Lung (tissue), 12 donors: ENCODE measurements around the gene MYLK2. TPM values are rescaled to one million over a fixed set of nuclear protein-coding genes. Genes with fewer than 3 reads are reported as not detected.

ENCODE experiments used
- ATAC-seq: fragments of 200-7000 bp; cut with Tn5 transposase; one replicate; pipeline ENCODE4 v1.9.1; 2020; ENCODE audit warnings: moderate number of reproducible peaks; ENCODE audit not compliant: insufficient read depth, low FRiP score
- DNase-seq, 3 donors: peaks; one replicate each; pipeline ENCODE4 v3.0.0-alpha.2; 2013 to 2017
- H3K27ac ChIP-seq, 2 donors: one replicate each; pipeline ENCODE4 v1.5.1; 2013; ENCODE audit warnings: mild to moderate bottlenecking in 2 of 2, moderate library complexity in 2 of 2, control low read depth in 1 of 2, inconsistent platforms in 1 of 2, low read depth in 1 of 2, low read length in 1 of 2
- H3K27me3 ChIP-seq, 3 donors: one replicate each; pipeline ENCODE4 v1.5.1; 2013; ENCODE audit warnings: low read length in 2 of 3; ENCODE audit not compliant: control insufficient read depth in 3 of 3, insufficient read depth in 3 of 3
- H3K36me3 ChIP-seq, 4 donors: one replicate each; pipeline ENCODE4 v1.5.1; 2013; ENCODE audit warnings: low read length in 4 of 4, mild to moderate bottlenecking in 1 of 4, moderate library complexity in 1 of 4; ENCODE audit not compliant: control insufficient read depth in 4 of 4, insufficient read depth in 4 of 4
- H3K4me1 ChIP-seq, 5 donors: one replicate each; pipeline ENCODE4 v1.5.1; 2013; ENCODE audit warnings: low read length in 5 of 5, mild to moderate bottlenecking in 2 of 5, moderate library complexity in 1 of 5; ENCODE audit not compliant: control insufficient read depth in 5 of 5, insufficient read depth in 5 of 5
- H3K4me3 ChIP-seq: one replicate; pipeline ENCODE4 v1.5.1; 2013; ENCODE audit warnings: mild to moderate bottlenecking, control low read depth, moderate library complexity
- H3K9ac ChIP-seq, 2 donors: one replicate each; pipeline ENCODE4 v1.5.1; 2013; ENCODE audit warnings: low read length in 2 of 2, control low read depth in 1 of 2; ENCODE audit not compliant: insufficient read depth in 1 of 2
- H3K9me3 ChIP-seq, 4 donors: one replicate each; pipeline ENCODE4 v1.5.1; 2013; ENCODE audit warnings: low read length in 3 of 4, mild to moderate bottlenecking in 1 of 4, moderate library complexity in 1 of 4; ENCODE audit not compliant: control insufficient read depth in 4 of 4, insufficient read depth in 3 of 4
- CTCF ChIP-seq: IDR thresholded peaks from 2 replicates; pipeline ENCODE4 v1.5.1; 2012; ENCODE audit warnings: mild to moderate bottlenecking; ENCODE audit errors: control extremely low read depth, extremely low read depth
- WGBS, 2 donors: extraction: QIAGEN DNeasy Blood & Tissue Kit; methylation state at CpG; one replicate each; pipeline ENCODE4 v1.1.7; 2013; 5-methylcytosine and 5-hydroxymethylcytosine counted together
- polyA plus RNA-seq, 2 donors: library from polyadenylated mRNA; stranded (reverse); fragments of 200-250 nt; gene quantifications; one replicate each; pipeline ENCODE4 v1.2.1, GENCODE V29; 2013
- total RNA-seq, 2 donors: library from RNA; depleted of rRNA in 1 of 2; stranded (reverse); fragments of >200 nt in 1 of 2; gene quantifications; one replicate each; pipeline ENCODE4 v1.2.1, GENCODE V29; 2014 to 2021
- donor health status: control.
- donor health status: control.
- donor health status: Bipolar disorder and iron deficiency.
- donor health status: healthy.
- donor health status: DM: yes; HTN: yes; CAD: no.

Gene MYLK2
- total and polyA plus RNA-seq, 4 donors, result 0.06 to 0.28 (median 0.26) TPM; not detected in 1

DNA sequence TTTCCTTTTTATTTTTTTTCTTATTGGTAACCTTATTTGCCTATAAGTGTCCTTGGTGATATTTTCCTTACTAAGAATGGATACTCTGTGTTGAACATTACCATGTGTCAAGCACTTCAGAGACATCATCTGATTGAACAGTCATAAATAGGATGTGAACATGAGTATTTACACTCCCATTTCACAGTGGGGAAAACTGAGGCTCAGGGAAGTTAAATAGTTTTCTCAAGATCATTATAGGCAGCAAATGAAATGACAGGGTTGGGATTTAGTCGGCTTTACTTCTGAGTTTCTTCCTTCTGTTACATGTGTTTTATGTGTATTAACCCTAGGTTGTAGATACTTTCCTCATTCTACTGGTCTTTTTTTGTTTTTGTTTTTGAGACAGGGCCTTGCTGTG, 44.7 kb upstream of the MYLK2 start:
- TF ChIP-seq CTCF, result no peak
- peaks cover 0 to 3% (median 0%) of the 10 kb centered on the region in 5 donors for H3K4me1 ChIP-seq
- H3K27ac ChIP-seq, result no peak overlapping the region
- no peak for DNase-seq
- H3K4me3 ChIP-seq, result no peak overlapping the region
- peaks cover 0 to 21% (median 9%) of the 10 kb centered on the region in 4 donors for H3K36me3 ChIP-seq
- no peaks in the 10 kb centered on the region for H3K9me3 ChIP-seq
- H3K9ac ChIP-seq, result no peak overlapping the region
- 95 to 100% methylated on average over 1 of the region's 1 CpG for WGBS, 2 donors
- no peak for ATAC-seq
- H3K27me3 ChIP-seq, result no peaks in the 10 kb centered on the region

DNA sequence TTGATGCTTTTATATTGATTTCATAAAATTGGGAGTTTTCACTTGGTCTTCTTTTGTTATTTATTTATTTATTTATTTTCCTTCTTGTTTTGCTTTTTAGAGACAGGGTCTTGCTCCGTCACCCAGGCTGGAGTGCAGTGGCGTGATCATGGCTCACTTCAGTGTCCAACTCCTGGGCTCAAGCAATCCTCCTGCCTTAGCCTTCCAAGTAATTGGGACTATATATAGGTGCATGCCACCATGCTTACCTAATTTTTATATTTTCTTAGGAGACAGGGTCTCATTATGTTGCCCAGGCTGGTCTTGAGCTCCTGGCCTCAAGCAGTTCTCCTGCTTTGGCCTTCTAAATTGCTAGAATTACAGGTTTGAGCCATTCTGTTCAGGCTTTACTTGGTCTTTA, 38.3 kb upstream of the MYLK2 start:
- 97 to 100% methylated on average over 2 of the region's 2 CpGs for WGBS, 2 donors
- ATAC-seq (no peak), DNase-seq (no peak)
- no peak overlapping the region for H3K4me3 ChIP-seq
- H3K9ac ChIP-seq, result no peak overlapping the region
- no peak for TF ChIP-seq CTCF
- no peaks in the 10 kb centered on the region for H3K27me3 ChIP-seq
- H3K9me3 ChIP-seq, result no peaks in the 10 kb centered on the region
- peaks cover 0 to 32% (median 9%) of the 10 kb centered on the region in 4 donors for H3K36me3 ChIP-seq
- no peaks in the 10 kb centered on the region for H3K4me1 ChIP-seq
- no peak overlapping the region for H3K27ac ChIP-seq

GRCh38 chr20:31781945-31782344, 37.2 kb upstream of the MYLK2 start:
- no peak for DNase-seq
- H3K36me3 ChIP-seq, result peaks cover 0 to 38% (median 11%) of the 10 kb centered on the region in 4 donors
- ATAC-seq, result no peak
- no peak for TF ChIP-seq CTCF
- H3K4me1 ChIP-seq, result no peaks in the 10 kb centered on the region
- H3K27me3 ChIP-seq, result no peaks in the 10 kb centered on the region
- no peak overlapping the region for H3K9ac ChIP-seq
- WGBS, 2 donors, result 97% methylated on average over 4 of the region's 4 CpGs
- no peak overlapping the region for H3K27ac ChIP-seq
- H3K4me3 ChIP-seq, result no peak overlapping the region
- no peaks in the 10 kb centered on the region for H3K9me3 ChIP-seq
